Motor neuron (in vitro differentiated cells): ENCODE results near the gene AGAP9. TPM values are rescaled to one million over a fixed set of nuclear protein-coding genes. Genes with fewer than 3 reads are reported as not detected.
"Not testable (repeated sequence)": the region's sequence is repeated elsewhere in the genome, so short reads cannot be mapped to it uniquely, and the experiment has no call there.

Experiments used
- ATAC-seq, 8 experiments: fragments of 200-7000 bp; cut with Tn5 transposase; replicated peaks in 6 of 8; 2 replicates each; pipeline ENCODE4 v1.8.0; 2021; ENCODE audit warnings: mild to moderate bottlenecking in 8 of 8, moderate library complexity in 8 of 8
- H3K27ac ChIP-seq, 2 donors: fragments of 250-450 bp; sonication (Bioruptor Pico); 2 replicates each; pipeline ENCODE4 v1.9.0; 2021; ENCODE audit warnings: antibody characterized with exemption in 2 of 2, mild to moderate bottlenecking in 2 of 2, moderate library complexity in 1 of 2
- H3K4me1 ChIP-seq, 2 donors: fragments of 250-450 bp; sonication (Bioruptor Pico); replicated peaks in 1 of 2; 2 replicates each; pipeline ENCODE4 v1.6.1; 2021; ENCODE audit warnings: antibody characterized with exemption in 2 of 2, mild to moderate bottlenecking in 2 of 2, moderate library complexity in 1 of 2
- H3K4me3 ChIP-seq, 5 donors: fragments of 250-450 bp; sonication (Bioruptor Pico); 2 replicates each; pipeline ENCODE4 v1.9.0; 2021; ENCODE audit warnings: antibody characterized with exemption in 5 of 5, mild to moderate bottlenecking in 5 of 5, moderate library complexity in 4 of 5
- WGBS, 10 experiments: fragments of 450-650 bp; shearing (Covaris generic); methylation state at CpG; one replicate each; pipeline ENCODE4 v1.0.0; 2022; 5-methylcytosine and 5-hydroxymethylcytosine counted together
- in situ Hi-C, 9 experiments: fragments of 400-800 bp; cut with MboI; loops; one replicate each; pipeline ENCODE4 v1.15.0; 2021; ENCODE audit warnings: low sequenced_read_pairs in 9 of 9, low pct_unique_long_range_greater_than_20kb in 2 of 9; ENCODE audit not compliant: unreplicated experiment in 9 of 9
- total RNA-seq, 8 experiments: library from RNA; unstranded; fragments of 300-600 nt; gene quantifications; 2 replicates each; pipeline versions ENCODE4 v1.2.3 to v1.2.4, GENCODE V29; 2022

The AGAP9 gene
- total RNA-seq, 8 experiments from 2014 or later = 4.3 to 21.4 (median 5.7) TPM

DNA sequence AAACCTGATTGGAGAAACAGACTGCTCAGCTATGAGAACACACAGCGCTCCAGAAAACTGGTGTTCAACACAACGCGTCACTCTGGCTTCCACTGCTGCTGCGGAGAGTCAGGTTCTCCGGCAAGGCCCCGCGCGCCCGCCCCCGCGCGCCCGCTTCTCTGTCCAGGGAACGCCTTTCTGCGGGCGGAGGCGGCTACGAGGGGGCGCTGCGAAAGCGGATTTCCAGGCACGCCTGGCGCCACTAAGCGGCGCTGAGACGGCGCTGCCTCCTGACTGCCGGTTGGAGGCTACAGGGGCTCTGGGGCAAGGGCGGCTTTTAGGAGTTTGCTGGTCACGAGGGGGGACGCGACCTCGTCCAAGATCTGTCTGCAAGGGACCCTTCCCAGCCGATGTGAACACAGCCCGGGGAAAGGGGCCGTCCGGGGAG is 62.2 kb downstream of the AGAP9 start:
- ATAC-seq = peak; percentile 75 to 96 (median 94)
- WGBS, 10 experiments = no CpG with 5 or more reads among the region's 37 CpGs
- H3K4me1 ChIP-seq, H3K27ac ChIP-seq, in situ Hi-C loops: not testable (repeated sequence)
- H3K4me3 ChIP-seq = peak overlapping the region in 4 of 5 donors; percentile 7 to 23 (median 15)

GRCh38 chr10:47458466-47459154 is 64.8 kb downstream of the AGAP9 start:
- in situ Hi-C loops = no loop called here
- H3K4me3 ChIP-seq = no peak overlapping the region
- 60 to 67% methylated on average over 1 to 2 of the region's 4 CpGs; no CpG with 5 or more reads in 8 of the 10 experiments for WGBS, 10 experiments
- H3K4me1 ChIP-seq = no peaks in the 10 kb centered on the region
- no peak overlapping the region for H3K27ac ChIP-seq
- peak in 1 of 8 experiments; percentile 2 for ATAC-seq

DNA sequence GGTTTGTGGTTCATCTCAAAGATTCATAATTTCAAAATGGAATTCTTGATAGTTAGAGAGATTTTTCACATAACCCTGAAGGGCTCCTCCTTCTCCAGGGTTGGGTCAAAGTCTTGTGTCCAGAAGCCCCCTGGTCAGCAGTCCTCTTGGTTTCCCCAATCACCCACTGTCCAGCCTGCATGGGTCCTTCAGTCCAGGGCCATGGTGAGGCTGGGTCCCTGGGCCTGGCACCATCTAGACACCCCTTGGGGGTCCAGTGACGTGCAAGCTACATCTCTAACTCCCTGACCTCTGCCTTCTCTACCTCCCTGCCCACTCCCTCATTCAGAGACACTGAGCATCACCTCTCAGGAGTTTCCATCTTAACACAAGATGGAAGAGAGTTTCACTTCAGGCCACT is 65.6 kb downstream of the AGAP9 start:
- ATAC-seq = no peak
- WGBS, 10 experiments = 60 to 100% (median 88%) methylated on average over 1 of the region's 1 CpG; no CpG with 5 or more reads in 7 of the 10 experiments
- in situ Hi-C loops = no loop called here
- H3K4me1 ChIP-seq = no peaks in the 10 kb centered on the region
- no peak overlapping the region for H3K4me3 ChIP-seq
- no peak overlapping the region for H3K27ac ChIP-seq

GRCh38 chr10:47457528-47457820 is 66.0 kb downstream of the AGAP9 start:
- no peaks in the 10 kb centered on the region for H3K4me1 ChIP-seq
- in situ Hi-C loops = no loop called here
- no CpG with 5 or more reads among the region's 1 CpG for WGBS, 10 experiments

DNA sequence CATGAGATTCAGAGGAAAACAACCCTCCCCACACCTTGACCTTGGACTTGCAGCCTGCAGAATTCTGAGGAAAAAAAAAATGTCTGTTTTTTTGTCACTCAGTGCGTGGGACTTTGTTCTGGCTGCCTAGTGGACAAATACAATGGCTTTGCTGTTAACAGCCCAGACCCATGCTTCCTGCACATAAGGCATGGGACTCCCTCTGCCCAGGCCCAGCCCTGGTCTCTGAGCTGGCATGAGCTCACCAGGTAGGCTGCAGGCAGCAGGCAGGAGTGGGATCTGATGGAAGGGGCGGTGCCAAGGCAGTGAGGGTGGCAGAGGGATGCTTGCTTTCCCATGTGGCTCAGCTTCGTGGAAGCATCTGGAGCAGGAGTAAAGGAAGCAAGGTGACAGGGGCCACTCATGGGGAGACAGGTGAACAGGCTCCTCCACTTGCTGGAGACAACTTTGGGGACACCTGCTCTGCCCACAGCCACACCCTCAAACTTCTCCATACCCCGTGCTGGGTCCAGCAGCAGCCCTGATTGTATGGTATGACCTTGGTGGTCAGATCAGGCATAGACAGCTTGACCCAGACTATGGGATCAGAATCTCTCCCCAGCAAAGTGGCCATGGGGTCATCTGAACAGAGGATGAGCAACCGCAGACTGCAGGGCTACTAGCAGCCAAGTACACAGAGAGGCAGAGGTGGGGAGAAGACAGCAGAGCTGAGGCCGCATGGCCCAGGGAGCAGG is 66.5 kb downstream of the AGAP9 start:
- in situ Hi-C loops = no loop called here
- no peak overlapping the region for H3K27ac ChIP-seq
- ATAC-seq = no peak
- WGBS, 10 experiments = 20 to 93% (median 76%) methylated on average over 1 to 4 of the region's 6 CpGs; no CpG with 5 or more reads in 6 of the 10 experiments
- no peak overlapping the region for H3K4me3 ChIP-seq
- H3K4me1 ChIP-seq = no peaks in the 10 kb centered on the region

More at GRCh38 chr10:47457528-47457820, 66.0 kb downstream of the AGAP9 start:
- Histone ChIP-seq H3K27ac (no peak overlapping the region), H3K4me3 (no peak overlapping the region)
- ATAC-seq = no peak

- in situ Hi-C loops = no loop called here
- WGBS, 10 experiments = 50 to 89% (median 65%) methylated on average over 1 to 6 of the region's 8 CpGs
- ATAC-seq = no peak
Observed at GRCh38 chr10:47456079-47456785, 67.2 kb downstream of the AGAP9 start.

GRCh38 chr10:47455350-47456078 is 67.9 kb downstream of the AGAP9 start:
- not testable (repeated sequence) for H3K4me1 ChIP-seq

More at GRCh38 chr10:47456079-47456785, 67.2 kb downstream of the AGAP9 start:
- Histone ChIP-seq H3K4me1 (no peaks in the 10 kb centered on the region), H3K4me3 (no peak overlapping the region), H3K27ac (no peak overlapping the region)

GRCh38 chr10:47454780-47455058 is 68.7 kb downstream of the AGAP9 start:
- no peak for ATAC-seq
- Histone ChIP-seq H3K4me3 (no peak overlapping the region), H3K27ac (no peak overlapping the region), H3K4me1 (no peaks in the 10 kb centered on the region)
- 50 to 100% (median 90%) methylated on average over 1 to 3 of the region's 3 CpGs; no CpG with 5 or more reads in 2 of the 10 experiments for WGBS, 10 experiments
- in situ Hi-C loops = no loop called here

More at GRCh38 chr10:47455350-47456078, 67.9 kb downstream of the AGAP9 start:
- H3K27ac ChIP-seq, in situ Hi-C loops, H3K4me3 ChIP-seq: not testable (repeated sequence)
- ATAC-seq = peak in 2 of 8 experiments; percentile 7 to 30
- 39 to 100% (median 71%) methylated on average over 1 to 7 of the region's 9 CpGs for WGBS, 10 experiments

GRCh38 chr10:47454008-47454779 is 69.2 kb downstream of the AGAP9 start:
- in situ Hi-C loops = no loop called here
- ATAC-seq = no peak
- WGBS, 10 experiments = 60 to 100% (median 74%) methylated on average over 1 to 7 of the region's 10 CpGs; no CpG with 5 or more reads in 5 of the 10 experiments

GRCh38 chr10:47453141-47454007 is 70.1 kb downstream of the AGAP9 start:
- no peak overlapping the region for H3K4me3 ChIP-seq
- H3K27ac ChIP-seq = no peak overlapping the region
- in situ Hi-C loops = no loop called here
- no peaks in the 10 kb centered on the region for H3K4me1 ChIP-seq
- no peak for ATAC-seq
- WGBS, 10 experiments = 0 to 100% (median 54%) methylated on average over 1 to 4 of the region's 7 CpGs; no CpG with 5 or more reads in 5 of the 10 experiments

More at GRCh38 chr10:47454008-47454779, 69.2 kb downstream of the AGAP9 start:
- no peak overlapping the region for H3K27ac ChIP-seq
- H3K4me3 ChIP-seq = no peak overlapping the region
- H3K4me1 ChIP-seq = no peaks in the 10 kb centered on the region

GRCh38 chr10:47452495-47453140 is 70.8 kb downstream of the AGAP9 start:
- Histone ChIP-seq H3K4me3 (no peak overlapping the region), H3K27ac (no peak overlapping the region), H3K4me1 (no peaks in the 10 kb centered on the region)
- 27 to 90% (median 40%) methylated on average over 2 of the region's 11 CpGs; no CpG with 5 or more reads in 6 of the 10 experiments for WGBS, 10 experiments
- ATAC-seq = peak in 5 of 8 experiments; percentile 10 to 71 (median 57)
- in situ Hi-C loops = no loop called here
